Globus pallidus (tissue), 1 donor: ENCODE measurements around the gene CADM1.
"Not testable (repeated sequence)": the region's sequence is repeated elsewhere in the genome, so short reads cannot be mapped to it uniquely, and the experiment has no call there.

ENCODE experiments used
- DNase-seq: peaks from one replicate; pipeline ENCODE4 v3.0.0-alpha.2; 2015; ENCODE audit warnings: low spot score

Gene CADM1

GRCh38 chr11:115477410-115477809, 26.8 kb downstream of the CADM1 start:
- no peak for DNase-seq

- DNase-seq = no peak
Observed at GRCh38 chr11:115476463-115477286, 27.5 kb downstream of the CADM1 start.

GRCh38 chr11:115475564-115475963, 28.7 kb downstream of the CADM1 start:
- no peak for DNase-seq

- DNase-seq = not testable (repeated sequence)
Observed at GRCh38 chr11:115474306-115474705, 29.9 kb downstream of the CADM1 start.

- no peak for DNase-seq
Observed at GRCh38 chr11:115473167-115473566, 31.0 kb downstream of the CADM1 start.

GRCh38 chr11:115471367-115471766, 32.8 kb downstream of the CADM1 start:
- DNase-seq = no peak

- DNase-seq = no peak
Observed at GRCh38 chr11:115470928-115471327, 33.3 kb downstream of the CADM1 start.

GRCh38 chr11:115469361-115469760, 34.9 kb downstream of the CADM1 start:
- DNase-seq = no peak

GRCh38 chr11:115466122-115466521, 38.1 kb downstream of the CADM1 start:
- no peak for DNase-seq

GRCh38 chr11:115464269-115464668, 39.9 kb downstream of the CADM1 start:
- DNase-seq = no peak

- no peak for DNase-seq
Observed at GRCh38 chr11:115463606-115464005, 40.6 kb downstream of the CADM1 start.

- DNase-seq = no peak
Observed at GRCh38 chr11:115462757-115463156, 41.5 kb downstream of the CADM1 start.

GRCh38 chr11:115462004-115462541, 42.1 kb downstream of the CADM1 start:
- DNase-seq = no peak

- no peak for DNase-seq
Observed at GRCh38 chr11:115460512-115460911, 43.7 kb downstream of the CADM1 start.

GRCh38 chr11:115459563-115459962, 44.7 kb downstream of the CADM1 start:
- no peak for DNase-seq

GRCh38 chr11:115458877-115459276, 45.3 kb downstream of the CADM1 start:
- peak; percentile 53 for DNase-seq

GRCh38 chr11:115456019-115456418, 48.2 kb downstream of the CADM1 start:
- DNase-seq = no peak

GRCh38 chr11:115455613-115456012, 48.6 kb downstream of the CADM1 start:
- DNase-seq = no peak

- DNase-seq = no peak
Observed at GRCh38 chr11:115454525-115454924, 49.7 kb downstream of the CADM1 start.

- DNase-seq = no peak
Observed at GRCh38 chr11:115453693-115454490, 50.3 kb downstream of the CADM1 start.

- DNase-seq = no peak
Observed at GRCh38 chr11:115452241-115452640, 52.0 kb downstream of the CADM1 start.

GRCh38 chr11:115450519-115450918, 53.7 kb downstream of the CADM1 start:
- no peak for DNase-seq
